Trophoblast cell (in vitro differentiated cells and primary cell): Measurements from ENCODE around the gene SNAPC4.

Source experiments
- DNase-seq, 2 donors: peaks; one replicate each; pipeline ENCODE4 v3.0.0-alpha.2; 2016
- H2AFZ ChIP-seq: 2 replicates; pipeline ENCODE4 v1.6.1; 2013; ENCODE audit warnings: low read length, moderate library complexity, mild to moderate bottlenecking; ENCODE audit not compliant: insufficient read depth, poor library complexity
- H2AK5ac ChIP-seq: 2 replicates; pipeline ENCODE4 v1.6.1; 2013; ENCODE audit warnings: mild to moderate bottlenecking, low read length
- H2BK120ac ChIP-seq: 2 replicates; pipeline ENCODE4 v1.6.1; 2013; ENCODE audit warnings: low read length, mild to moderate bottlenecking, moderate library complexity; ENCODE audit not compliant: insufficient read depth, poor library complexity
- H2BK12ac ChIP-seq: 2 replicates; pipeline ENCODE4 v1.6.1; 2013; ENCODE audit warnings: mild to moderate bottlenecking, low read length, moderate library complexity
- H2BK5ac ChIP-seq: 2 replicates; pipeline ENCODE4 v1.6.1; 2013; ENCODE audit warnings: low read length, low read depth, moderate library complexity, mild to moderate bottlenecking; ENCODE audit not compliant: poor library complexity
- H3K14ac ChIP-seq: 2 replicates; pipeline ENCODE4 v1.6.1; 2013; ENCODE audit warnings: mild to moderate bottlenecking, low read length
- H3K18ac ChIP-seq: 2 replicates; pipeline ENCODE4 v1.6.1; 2013; ENCODE audit warnings: mild to moderate bottlenecking, low read length
- H3K23ac ChIP-seq: 2 replicates; pipeline ENCODE4 v1.6.1; 2013; ENCODE audit warnings: low read length
- H3K27ac ChIP-seq: 2 replicates; pipeline ENCODE4 v1.5.1; 2013; ENCODE audit warnings: low read depth, mild to moderate bottlenecking, inconsistent platforms, low read length, moderate library complexity
- H3K27me3 ChIP-seq: 2 replicates; pipeline ENCODE4 v1.6.1; 2013; ENCODE audit warnings: inconsistent platforms, mild to moderate bottlenecking, low read length, moderate library complexity; ENCODE audit not compliant: insufficient read depth
- H3K36me3 ChIP-seq, 2 experiments: 1 replicate in 1 of 2; 2 replicates in 1 of 2; pipeline ENCODE4 v1.6.1; 2013; ENCODE audit warnings: low read length in 2 of 2, mild to moderate bottlenecking in 2 of 2, moderate library complexity in 1 of 2; ENCODE audit not compliant: insufficient read depth in 2 of 2, control insufficient read depth in 1 of 2
- H3K4ac ChIP-seq: 2 replicates; pipeline ENCODE4 v1.6.1; 2013; ENCODE audit warnings: low read depth, mild to moderate bottlenecking, low read length, moderate library complexity
- H3K4me1 ChIP-seq, 2 experiments: 1 replicate in 1 of 2; 2 replicates in 1 of 2; pipeline ENCODE4 v1.6.1; 2013; ENCODE audit warnings: low read length in 2 of 2, mild to moderate bottlenecking in 2 of 2, moderate library complexity in 1 of 2; ENCODE audit not compliant: insufficient read depth in 2 of 2, control insufficient read depth in 1 of 2
- H3K4me2 ChIP-seq: 2 replicates; pipeline ENCODE4 v1.6.1; 2013; ENCODE audit warnings: inconsistent platforms, mild to moderate bottlenecking, low read length, moderate library complexity
- H3K4me3 ChIP-seq: 2 replicates; pipeline ENCODE4 v1.5.1; 2013; ENCODE audit warnings: mild to moderate bottlenecking, low read depth, low read length, inconsistent platforms
- H3K79me1 ChIP-seq: one replicate; pipeline ENCODE4 v1.6.1; 2013; ENCODE audit warnings: low read length
- H3K79me2 ChIP-seq: 2 replicates; pipeline ENCODE4 v1.6.1; 2013; ENCODE audit warnings: low read length, mild to moderate bottlenecking; ENCODE audit not compliant: control insufficient read depth, insufficient read depth, poor library complexity
- H3K9ac ChIP-seq: 2 replicates; pipeline ENCODE4 v1.6.1; 2013; ENCODE audit warnings: mild to moderate bottlenecking, low read length
- H3K9me3 ChIP-seq: 2 replicates; pipeline ENCODE4 v1.6.1; 2013; ENCODE audit warnings: low read depth, mild to moderate bottlenecking, control low read depth, inconsistent platforms, low read length; ENCODE audit not compliant: insufficient read depth
- H4K12ac ChIP-seq: 2 replicates; pipeline ENCODE4 v1.6.1; 2013; ENCODE audit warnings: low read depth, mild to moderate bottlenecking, low read length, moderate library complexity
- H4K8ac ChIP-seq: 2 replicates; pipeline ENCODE4 v1.6.1; 2013; ENCODE audit warnings: low read depth, mild to moderate bottlenecking, low read length, moderate library complexity
- H4K91ac ChIP-seq: one replicate; pipeline ENCODE4 v1.6.1; 2013; ENCODE audit warnings: low read depth, mild to moderate bottlenecking, low read length, moderate library complexity
- WGBS: extraction: QIAGEN DNeasy Blood & Tissue Kit; methylation state at CpG from one replicate; pipeline ENCODE4 v1.1.7; 2013; ENCODE audit warnings: missing lambda C conversion rate; ENCODE audit not compliant: insufficient read length, insufficient coverage; ENCODE audit errors: extremely low coverage; 5-methylcytosine and 5-hydroxymethylcytosine counted together

SNAPC4 gene

DNA sequence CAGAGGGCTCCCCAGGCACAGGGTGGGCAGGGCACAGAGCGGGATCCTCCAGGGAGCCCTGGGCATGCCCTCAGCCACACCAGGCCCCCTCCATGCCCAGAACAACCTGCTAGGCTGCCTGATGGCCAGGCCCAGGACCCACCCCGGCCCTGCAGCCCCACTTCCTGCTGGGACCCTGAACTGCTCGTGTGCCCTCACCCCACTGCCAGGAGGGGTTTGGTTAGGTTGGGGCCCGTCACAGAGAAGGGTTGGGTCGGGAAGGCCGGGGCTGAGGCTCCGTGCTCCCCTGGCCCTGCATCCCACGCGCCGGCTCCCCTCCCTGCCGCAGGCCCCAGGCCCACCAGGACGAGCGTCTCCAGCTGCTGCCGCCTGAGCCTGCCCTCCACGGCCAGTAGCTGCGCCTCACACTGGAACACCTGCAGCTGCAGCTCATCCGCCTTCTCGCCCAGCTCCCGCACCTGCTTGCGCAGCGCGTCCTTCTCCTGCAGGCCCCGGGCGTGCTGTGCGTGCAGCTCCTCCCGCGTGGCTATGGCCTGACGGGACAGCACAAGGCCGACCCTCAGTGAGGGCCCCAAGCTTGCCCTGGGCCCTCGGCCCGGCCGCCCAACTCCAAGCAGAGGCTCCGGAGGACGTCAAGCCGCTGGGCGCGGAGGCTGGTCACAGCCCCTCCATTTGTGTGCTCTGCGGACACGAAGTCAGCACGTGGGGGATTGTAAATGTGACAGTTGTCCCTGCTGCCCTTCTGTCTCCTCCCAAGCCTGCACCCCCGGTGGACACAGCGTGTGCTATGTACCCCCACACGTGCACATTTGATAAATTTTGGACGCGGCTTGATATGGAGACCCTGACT, 32.4 kb downstream of the SNAPC4 start:
- H3K79me2 ChIP-seq = peaks cover 2% of the 10 kb centered on the region
- H3K36me3 ChIP-seq = no peaks in the 10 kb centered on the region
- H2BK5ac ChIP-seq = no peak overlapping the region
- H3K4me2 ChIP-seq = no peak overlapping the region
- no peak overlapping the region for H4K8ac ChIP-seq
- no peak overlapping the region for H2BK120ac ChIP-seq
- no peak overlapping the region for H4K91ac ChIP-seq
- no peak overlapping the region for H3K9ac ChIP-seq
- no peak overlapping the region for H4K12ac ChIP-seq
- H3K14ac ChIP-seq = no peak overlapping the region
- no peak overlapping the region for H3K18ac ChIP-seq
- no peak overlapping the region for H3K4me3 ChIP-seq
- H3K4ac ChIP-seq = no peak overlapping the region
- H2AK5ac ChIP-seq = no peak overlapping the region
- no peak overlapping the region for H3K23ac ChIP-seq
- no peak overlapping the region for H2BK12ac ChIP-seq
- H3K27ac ChIP-seq = no peak overlapping the region
- H3K9me3 ChIP-seq = no peaks in the 10 kb centered on the region
- H3K27me3 ChIP-seq = no peaks in the 10 kb centered on the region
- DNase-seq = no peak
- peaks cover 7% of the 10 kb centered on the region for H3K79me1 ChIP-seq
- WGBS = no CpG with 5 or more reads among the region's 45 CpGs
- peaks cover 6 to 14% of the 10 kb centered on the region in 2 experiments for H3K4me1 ChIP-seq
- no peak overlapping the region for H2AFZ ChIP-seq

DNA sequence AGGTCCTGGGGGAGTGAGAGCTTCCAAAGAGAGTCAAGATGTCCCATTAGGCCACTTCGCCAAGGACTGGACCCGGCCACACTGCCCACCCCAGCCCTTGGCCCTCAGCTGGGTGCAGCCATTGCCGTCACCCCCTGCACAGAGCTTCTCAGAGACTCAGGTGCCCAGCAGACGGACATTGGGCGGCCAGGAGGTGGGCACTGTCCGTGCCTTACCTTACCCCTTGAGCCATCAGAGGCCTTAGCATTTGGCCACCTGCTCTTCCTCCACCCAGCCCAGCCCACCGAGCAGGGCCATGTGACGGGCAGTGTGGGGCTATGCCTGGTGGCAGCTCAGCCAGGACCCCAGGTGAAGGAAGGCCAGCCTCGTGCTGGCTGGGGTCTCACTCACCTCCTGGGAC, 33.1 kb downstream of the SNAPC4 start:
- Histone ChIP-seq H4K12ac (no peak overlapping the region), H2BK120ac (no peak overlapping the region), H3K4ac (no peak overlapping the region), H3K27ac (no peak overlapping the region), H4K8ac (no peak overlapping the region), H3K4me1 (peaks cover 5 to 10% of the 10 kb centered on the region in 2 experiments), H4K91ac (no peak overlapping the region), H3K36me3 (no peaks in the 10 kb centered on the region), H3K4me3 (no peak overlapping the region), H3K79me1 (peaks cover 3% of the 10 kb centered on the region), H2AK5ac (no peak overlapping the region), H2BK12ac (no peak overlapping the region), H3K23ac (no peak overlapping the region), H3K9ac (no peak overlapping the region), H3K14ac (no peak overlapping the region), H3K9me3 (no peaks in the 10 kb centered on the region), H3K27me3 (no peaks in the 10 kb centered on the region), H3K79me2 (peaks cover 2% of the 10 kb centered on the region), H2BK5ac (no peak overlapping the region), H2AFZ (no peak overlapping the region), H3K4me2 (no peak overlapping the region), H3K18ac (no peak overlapping the region)
- no CpG with 5 or more reads among the region's 9 CpGs for WGBS
- DNase-seq = no peak

GRCh38 chr9:136365775-136366222, 34.2 kb downstream of the SNAPC4 start:
- no peak overlapping the region for H4K12ac ChIP-seq
- no CpG with 5 or more reads among the region's 9 CpGs for WGBS
- H3K4me2 ChIP-seq = no peak overlapping the region
- H3K9me3 ChIP-seq = no peaks in the 10 kb centered on the region
- H3K4me3 ChIP-seq = no peak overlapping the region
- no peak overlapping the region for H2BK12ac ChIP-seq
- H4K91ac ChIP-seq = no peak overlapping the region
- no peak overlapping the region for H3K27ac ChIP-seq
- no peak overlapping the region for H2AFZ ChIP-seq
- no peak for DNase-seq
- no peak overlapping the region for H2BK5ac ChIP-seq
- no peak overlapping the region for H3K23ac ChIP-seq
- H3K9ac ChIP-seq = no peak overlapping the region
- H3K79me2 ChIP-seq = peaks cover 2% of the 10 kb centered on the region
- H4K8ac ChIP-seq = no peak overlapping the region
- H3K27me3 ChIP-seq = no peaks in the 10 kb centered on the region
- no peaks in the 10 kb centered on the region for H3K36me3 ChIP-seq
- H3K14ac ChIP-seq = no peak overlapping the region
- no peak overlapping the region for H3K4ac ChIP-seq
- H3K79me1 ChIP-seq = peaks cover 3% of the 10 kb centered on the region
- H3K18ac ChIP-seq = no peak overlapping the region
- no peak overlapping the region for H2AK5ac ChIP-seq
- H2BK120ac ChIP-seq = no peak overlapping the region
- H3K4me1 ChIP-seq = peaks cover 8 to 14% of the 10 kb centered on the region in 2 experiments

GRCh38 chr9:136364942-136365774, 34.8 kb downstream of the SNAPC4 start:
- no CpG with 5 or more reads among the region's 31 CpGs for WGBS
- Histone ChIP-seq H3K23ac (no peak overlapping the region), H2AFZ (no peak overlapping the region), H4K91ac (no peak overlapping the region), H2AK5ac (no peak overlapping the region), H3K18ac (no peak overlapping the region), H3K79me1 (peaks cover 3% of the 10 kb centered on the region), H4K8ac (no peak overlapping the region), H3K4me2 (no peak overlapping the region), H3K9ac (no peak overlapping the region), H3K4me1 (peaks cover 8 to 14% of the 10 kb centered on the region in 2 experiments), H2BK120ac (no peak overlapping the region), H3K27me3 (no peaks in the 10 kb centered on the region), H3K79me2 (peaks cover 2% of the 10 kb centered on the region), H3K4ac (no peak overlapping the region), H3K4me3 (no peak overlapping the region), H3K27ac (no peak overlapping the region), H2BK12ac (no peak overlapping the region), H3K9me3 (no peaks in the 10 kb centered on the region), H3K14ac (no peak overlapping the region), H3K36me3 (no peaks in the 10 kb centered on the region), H2BK5ac (no peak overlapping the region), H4K12ac (no peak overlapping the region)
- no peak for DNase-seq
